ENCODE data around the gene SNRNP70. TPM values are rescaled to one million over a fixed set of nuclear protein-coding genes. Genes with fewer than 3 reads are reported as not detected.

SNRNP70 gene
- total and polyA plus RNA-seq, 7 donors, result 83.2 to 133 (median 101) TPM

DNA sequence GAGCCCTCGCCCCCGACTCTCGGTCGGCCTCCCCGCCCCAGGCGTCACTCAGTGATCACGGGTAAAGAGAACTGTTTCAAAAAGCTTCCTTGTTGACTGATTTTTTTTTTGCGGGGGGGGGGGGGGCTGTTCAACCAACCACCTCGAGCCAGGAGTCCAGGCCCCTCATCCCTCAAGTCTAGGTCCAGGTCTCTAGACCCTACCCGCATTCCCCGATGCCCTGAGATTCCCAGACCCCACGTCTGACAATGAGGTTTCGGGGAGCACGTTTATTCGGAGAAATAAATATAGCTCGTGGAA is 65.6 kb downstream of the SNRNP70 start:
- 8 to 9% (median 8%) methylated on average over 12 to 16 of the region's 16 CpGs for WGBS, 3 donors

GRCh38 chr19:49151267-49152118 is 66.2 kb downstream of the SNRNP70 start:
- Histone ChIP-seq H3K27ac (peak overlapping the region; percentile 99), H3K27me3 (ENCODE audit: insufficient read depth in 3 of 3, low read length in 2 of 3) (no peaks in the 10 kb centered on the region), H3K36me3 (ENCODE audit: insufficient read depth in 1 of 2, low read depth in 1 of 2) (no peaks in the 10 kb centered on the region), H3K4me1 (peaks cover 21% of the 10 kb centered on the region), H3K9me3 (no peaks in the 10 kb centered on the region), H3K4me3 (peak overlapping the region; percentile 77)
- TF ChIP-seq, protein P1, sequence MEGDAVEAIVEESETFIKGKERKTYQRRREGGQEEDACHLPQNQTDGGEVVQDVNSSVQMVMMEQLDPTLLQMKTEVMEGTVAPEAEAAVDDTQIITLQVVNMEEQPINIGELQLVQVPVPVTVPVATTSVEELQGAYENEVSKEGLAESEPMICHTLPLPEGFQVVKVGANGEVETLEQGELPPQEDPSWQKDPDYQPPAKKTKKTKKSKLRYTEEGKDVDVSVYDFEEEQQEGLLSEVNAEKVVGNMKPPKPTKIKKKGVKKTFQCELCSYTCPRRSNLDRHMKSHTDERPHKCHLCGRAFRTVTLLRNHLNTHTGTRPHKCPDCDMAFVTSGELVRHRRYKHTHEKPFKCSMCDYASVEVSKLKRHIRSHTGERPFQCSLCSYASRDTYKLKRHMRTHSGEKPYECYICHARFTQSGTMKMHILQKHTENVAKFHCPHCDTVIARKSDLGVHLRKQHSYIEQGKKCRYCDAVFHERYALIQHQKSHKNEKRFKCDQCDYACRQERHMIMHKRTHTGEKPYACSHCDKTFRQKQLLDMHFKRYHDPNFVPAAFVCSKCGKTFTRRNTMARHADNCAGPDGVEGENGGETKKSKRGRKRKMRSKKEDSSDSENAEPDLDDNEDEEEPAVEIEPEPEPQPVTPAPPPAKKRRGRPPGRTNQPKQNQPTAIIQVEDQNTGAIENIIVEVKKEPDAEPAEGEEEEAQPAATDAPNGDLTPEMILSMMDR (IDR thresholded peaks at IDR 0.05), result no peak
- 7 to 12% (median 8%) methylated on average over 45 of the region's 45 CpGs for WGBS, 3 donors
- intact Hi-C loops (cut with DNase I), result loop anchor here (5.0 to 10.0 kb wide), 2 partner anchors 34 to 157 kb away; partner anchors contain the start of genes C19orf73 (in 2 of the 2), PPFIA3 (in 2 of the 2), GYS1 (in 1 of the 2) and RUVBL2 (in 1 of the 2)
- DNase-seq (peak; percentile 80 to 93), ATAC-seq (peak; percentile 38 to 55 (median 54))

More for the DNA sequence above, 65.6 kb downstream of the SNRNP70 start:
- H3K9me3 ChIP-seq, result no peaks in the 10 kb centered on the region
- H3K27me3 ChIP-seq (ENCODE audit: insufficient read depth in 3 of 3, low read length in 2 of 3), result no peaks in the 10 kb centered on the region
- ATAC-seq (no peak), DNase-seq (no peak)
- no peaks in the 10 kb centered on the region for H3K36me3 ChIP-seq (ENCODE audit: insufficient read depth in 1 of 2, low read depth in 1 of 2)
- peaks cover 25% of the 10 kb centered on the region for H3K4me1 ChIP-seq
- intact Hi-C loops (cut with DNase I), result loop anchor here (5.0 to 10.0 kb wide), 2 partner anchors 34 to 156 kb away; partner anchors contain the start of genes C19orf73 (in 2 of the 2), PPFIA3 (in 2 of the 2), GYS1 (in 1 of the 2) and RUVBL2 (in 1 of the 2)
- TF ChIP-seq, protein P1 (IDR thresholded peaks at IDR 0.05), result no peak
- peak overlapping the region; percentile 77 for H3K4me3 ChIP-seq
- peak overlapping the region; percentile 99 for H3K27ac ChIP-seq

GRCh38 chr19:49152119-49152550 is 66.9 kb downstream of the SNRNP70 start:
- Histone ChIP-seq H3K9me3 (no peaks in the 10 kb centered on the region), H3K27ac (peak overlapping the region; percentile 99), H3K4me3 (peak overlapping the region; percentile 77), H3K4me1 (peaks cover 21% of the 10 kb centered on the region), H3K36me3 (ENCODE audit: insufficient read depth in 1 of 2, low read depth in 1 of 2) (no peaks in the 10 kb centered on the region), H3K27me3 (ENCODE audit: insufficient read depth in 3 of 3, low read length in 2 of 3) (no peaks in the 10 kb centered on the region)
- TF ChIP-seq, protein P1 (IDR thresholded peaks at IDR 0.05), result no peak
- intact Hi-C loops (cut with DNase I), result loop anchor here (5.0 to 10.0 kb wide), 2 partner anchors 35 to 157 kb away; partner anchors contain the start of genes C19orf73 (in 2 of the 2), PPFIA3 (in 2 of the 2), GYS1 (in 1 of the 2) and RUVBL2 (in 1 of the 2)
- DNase-seq (no peak), ATAC-seq (no peak)
- WGBS, 3 donors, result 20 to 22% (median 20%) methylated on average over 9 to 10 of the region's 10 CpGs

DNA sequence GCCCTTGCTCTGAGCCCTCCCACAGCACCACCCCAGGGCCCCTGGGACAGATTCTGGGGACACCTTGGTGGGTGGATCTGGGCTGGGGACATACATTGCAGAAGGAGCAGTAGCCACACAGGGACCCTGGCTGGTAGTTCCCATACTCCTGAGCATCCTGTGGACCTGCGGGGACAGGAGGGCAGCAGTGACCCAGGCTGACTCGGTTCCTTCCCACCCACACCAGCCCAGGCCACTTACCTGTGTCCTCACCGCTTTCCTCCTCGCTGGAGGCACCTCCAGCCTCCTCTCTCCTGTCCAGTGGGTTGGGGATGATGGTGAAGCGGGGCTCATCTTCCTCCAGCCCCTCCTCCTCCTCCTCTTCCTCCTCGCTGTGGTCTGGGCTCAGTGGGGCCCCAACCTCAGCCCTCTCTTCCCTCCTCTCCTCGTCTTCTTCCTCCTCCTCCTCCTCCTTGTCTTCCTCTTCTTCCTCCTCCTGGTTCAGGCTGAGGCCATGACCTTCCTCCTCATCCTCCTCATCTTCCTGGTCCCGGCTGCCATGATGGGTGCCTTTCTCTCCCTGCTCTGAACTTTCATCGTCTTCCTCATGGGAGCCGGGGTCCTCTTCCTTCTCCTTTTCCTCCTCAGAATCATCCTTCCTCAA is 68.0 kb downstream of the SNRNP70 start:
- DNase-seq (no peak), ATAC-seq (no peak)
- intact Hi-C loops (cut with DNase I), result loop anchor here (5.0 to 10.0 kb wide), 2 partner anchors 36 to 158 kb away; partner anchors contain the start of genes C19orf73 (in 2 of the 2), PPFIA3 (in 2 of the 2), GYS1 (in 1 of the 2) and RUVBL2 (in 1 of the 2)
- Histone ChIP-seq H3K27me3 (ENCODE audit: insufficient read depth in 3 of 3, low read length in 2 of 3) (no peaks in the 10 kb centered on the region), H3K27ac (peak overlapping the region; percentile 99), H3K4me3 (peak overlapping the region; percentile 77), H3K4me1 (peaks cover 22% of the 10 kb centered on the region), H3K9me3 (no peaks in the 10 kb centered on the region), H3K36me3 (ENCODE audit: insufficient read depth in 1 of 2, low read depth in 1 of 2) (no peaks in the 10 kb centered on the region)
- TF ChIP-seq, protein P1 (IDR thresholded peaks at IDR 0.05), result no peak
- 47 to 86% (median 55%) methylated on average over 8 to 10 of the region's 10 CpGs for WGBS, 3 donors
